ENCODE data around the gene SLC2A8. TPM values are rescaled to one million over a fixed set of nuclear protein-coding genes. Genes with fewer than 3 reads are reported as not detected.

The SLC2A8 gene
- polyA plus RNA-seq, 4 donors = 12.3 to 30.0 (median 17.0) TPM

GRCh38 chr9:127380479-127380878 lies 16.5 kb upstream of the SLC2A8 start:
- DNase-seq (ENCODE audit: low read depth in 4 of 4, low spot score in 3 of 4) = no peak

DNA sequence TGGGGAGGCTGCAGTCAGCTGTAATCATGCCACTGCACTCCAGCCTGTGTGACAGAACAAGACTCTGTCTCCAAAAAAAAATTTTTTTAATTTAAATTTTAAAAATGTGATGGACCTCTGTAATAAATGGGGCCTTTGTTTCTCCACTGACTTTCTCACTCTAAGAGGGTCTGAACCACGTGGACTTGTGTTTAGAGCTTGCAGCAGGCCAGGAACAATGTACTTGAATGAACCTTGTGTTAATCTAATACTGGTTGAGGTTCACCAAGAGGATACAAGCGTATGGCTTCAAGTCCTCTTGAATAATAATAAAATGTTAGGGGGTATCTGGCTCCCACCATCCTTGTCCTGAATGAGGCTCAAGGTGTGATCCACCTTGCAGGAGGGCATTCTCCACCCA lies 14.4 kb upstream of the SLC2A8 start:
- no peak for DNase-seq (ENCODE audit: low read depth in 4 of 4, low spot score in 3 of 4)

GRCh38 chr9:127384016-127384730 lies 12.8 kb upstream of the SLC2A8 start:
- DNase-seq (ENCODE audit: low read depth in 4 of 4, low spot score in 3 of 4) = no peak

DNA sequence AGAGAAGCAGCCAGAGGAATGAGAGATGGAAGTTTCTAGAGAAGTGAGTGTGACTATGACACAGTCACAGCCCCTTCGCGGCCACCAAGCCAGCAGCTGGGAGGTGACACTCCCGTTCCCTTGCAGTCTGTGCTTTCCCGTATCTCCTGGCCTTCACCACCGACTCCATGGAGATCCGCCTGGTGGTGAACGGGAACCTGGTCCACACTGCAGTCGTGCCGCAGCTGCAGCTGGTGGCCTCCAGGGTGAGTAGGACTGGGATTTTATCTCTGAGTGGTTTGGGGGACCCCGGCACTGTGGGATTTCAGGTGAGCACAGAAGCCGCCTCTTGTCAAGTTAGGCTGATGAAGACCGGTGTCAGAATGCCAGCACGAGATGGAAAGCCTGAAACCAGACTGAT lies 12.1 kb upstream of the SLC2A8 start:
- DNase-seq (ENCODE audit: low read depth in 4 of 4, low spot score in 3 of 4) = no peak

DNA sequence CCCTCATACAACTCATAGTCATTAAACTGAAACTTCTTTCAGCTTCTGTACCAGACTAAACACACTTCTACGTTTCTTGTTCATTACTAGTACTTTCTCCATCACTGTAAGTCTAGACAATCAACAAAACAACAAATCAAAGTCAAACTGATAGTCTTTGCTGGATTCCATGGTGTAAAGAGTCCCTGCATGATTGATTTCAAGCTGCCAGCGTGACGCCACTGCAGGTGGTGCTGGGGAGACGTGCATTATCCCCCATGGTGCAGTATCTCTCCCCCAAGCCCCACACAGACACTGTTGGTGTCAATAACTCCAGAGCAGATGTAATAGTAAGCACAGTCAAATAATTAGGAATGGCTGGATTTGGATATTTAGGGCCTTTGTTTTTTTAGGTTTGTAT lies 10.7 kb upstream of the SLC2A8 start:
- DNase-seq (ENCODE audit: low read depth in 4 of 4, low spot score in 3 of 4) = no peak

DNA sequence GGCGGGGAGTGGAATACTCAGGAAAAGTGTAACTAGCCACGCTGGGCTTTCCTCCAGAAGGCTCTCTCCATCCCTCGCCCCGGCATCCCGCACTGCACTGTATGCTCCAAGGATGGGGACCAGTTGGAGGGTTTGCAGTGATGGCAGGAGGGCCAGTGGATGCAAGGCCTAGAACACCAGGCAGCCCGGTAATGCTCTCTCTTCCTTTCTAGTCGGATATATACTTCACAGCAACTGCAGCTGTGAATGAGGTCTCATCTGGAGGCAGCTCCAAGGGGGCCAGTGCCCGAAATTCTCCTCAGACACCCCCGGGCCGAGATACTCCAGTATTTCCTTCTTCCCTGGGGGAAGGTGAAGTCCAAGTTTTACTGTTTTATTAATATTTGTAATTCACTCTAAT lies 10.0 kb upstream of the SLC2A8 start:
- no peak for DNase-seq (ENCODE audit: low read depth in 4 of 4, low spot score in 3 of 4)

DNA sequence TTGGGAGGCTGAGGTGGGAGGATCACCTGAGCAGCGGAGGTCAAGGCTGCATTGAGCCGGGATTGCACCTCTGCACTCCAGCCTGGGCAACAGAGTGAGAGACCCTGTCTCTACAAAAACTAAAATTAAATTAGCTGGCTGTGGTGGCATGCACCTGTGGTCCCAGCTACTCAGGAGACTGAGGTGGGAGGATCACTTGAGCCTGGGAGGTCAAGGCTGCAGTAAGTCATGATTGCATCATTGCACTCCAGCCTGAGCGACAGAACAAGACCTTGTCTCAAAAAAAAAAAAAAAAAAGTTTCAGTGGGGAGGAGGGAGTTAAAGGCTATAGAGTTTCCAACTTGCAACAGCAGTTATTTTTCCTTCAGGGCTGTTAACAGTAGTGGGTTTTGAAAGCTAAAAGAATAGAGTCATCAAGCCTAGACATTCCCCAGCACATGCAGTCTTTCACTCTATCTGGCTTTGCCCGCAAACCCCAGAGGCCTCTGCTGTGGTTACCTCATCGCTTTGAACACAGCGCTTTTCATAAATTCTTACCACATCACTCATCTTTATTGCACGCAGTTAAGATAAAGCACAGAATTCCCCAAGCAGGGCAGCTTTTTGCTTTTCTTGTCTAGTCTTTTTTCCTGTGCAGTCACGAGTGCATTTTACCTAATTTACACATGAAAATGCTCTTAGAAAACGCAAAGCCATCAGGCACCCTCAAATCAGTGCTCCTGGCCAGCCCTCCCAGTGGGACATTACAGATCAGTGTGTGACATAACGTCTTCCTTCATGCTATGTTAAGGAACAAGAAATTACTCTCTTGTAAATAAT lies 8.7 kb upstream of the SLC2A8 start:
- peak in 3 of 4 donors; percentile 33 to 66 (median 40) for DNase-seq (ENCODE audit: low read depth in 4 of 4, low spot score in 3 of 4)

- DNase-seq (ENCODE audit: low read depth in 4 of 4, low spot score in 3 of 4) = no peak
These were observed 8.1 kb upstream of the SLC2A8 start for GRCh38 chr9:127388856-127389238.

GRCh38 chr9:127389381-127390247 lies 7.4 kb upstream of the SLC2A8 start:
- no peak for DNase-seq (ENCODE audit: low read depth in 4 of 4, low spot score in 3 of 4)

GRCh38 chr9:127390248-127390545 lies 6.8 kb upstream of the SLC2A8 start:
- no peak for DNase-seq (ENCODE audit: low read depth in 4 of 4, low spot score in 3 of 4)

GRCh38 chr9:127390563-127390962 lies 6.4 kb upstream of the SLC2A8 start:
- no peak for DNase-seq (ENCODE audit: low read depth in 4 of 4, low spot score in 3 of 4)

- DNase-seq (ENCODE audit: low read depth in 4 of 4, low spot score in 3 of 4) = no peak
These were observed 4.8 kb upstream of the SLC2A8 start for GRCh38 chr9:127392166-127392565.

DNA sequence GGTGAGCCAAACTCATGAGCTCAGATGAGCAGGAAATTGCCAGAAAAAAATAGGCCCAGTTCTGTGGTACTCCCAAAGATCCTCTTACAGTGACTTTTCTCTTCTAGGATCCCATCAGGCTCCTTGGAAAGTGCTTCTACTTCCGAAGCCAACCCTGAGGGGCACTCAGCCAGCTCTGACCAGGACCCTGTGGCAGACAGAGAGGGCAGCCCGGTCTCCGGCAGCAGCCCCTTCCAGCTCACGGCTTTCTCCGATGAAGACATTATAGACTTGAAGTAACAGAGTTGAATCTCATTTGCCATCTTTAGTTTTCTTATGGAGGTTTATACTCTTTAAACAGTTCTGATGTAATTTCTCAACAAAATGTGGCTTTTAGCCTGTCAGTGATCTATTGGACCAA lies 4.0 kb upstream of the SLC2A8 start:
- DNase-seq (ENCODE audit: low read depth in 4 of 4, low spot score in 3 of 4) = no peak

- DNase-seq (ENCODE audit: low read depth in 4 of 4, low spot score in 3 of 4) = peak in 1 of 4 donors; percentile 14
These were observed 3.3 kb upstream of the SLC2A8 start for GRCh38 chr9:127393645-127394044.

DNA sequence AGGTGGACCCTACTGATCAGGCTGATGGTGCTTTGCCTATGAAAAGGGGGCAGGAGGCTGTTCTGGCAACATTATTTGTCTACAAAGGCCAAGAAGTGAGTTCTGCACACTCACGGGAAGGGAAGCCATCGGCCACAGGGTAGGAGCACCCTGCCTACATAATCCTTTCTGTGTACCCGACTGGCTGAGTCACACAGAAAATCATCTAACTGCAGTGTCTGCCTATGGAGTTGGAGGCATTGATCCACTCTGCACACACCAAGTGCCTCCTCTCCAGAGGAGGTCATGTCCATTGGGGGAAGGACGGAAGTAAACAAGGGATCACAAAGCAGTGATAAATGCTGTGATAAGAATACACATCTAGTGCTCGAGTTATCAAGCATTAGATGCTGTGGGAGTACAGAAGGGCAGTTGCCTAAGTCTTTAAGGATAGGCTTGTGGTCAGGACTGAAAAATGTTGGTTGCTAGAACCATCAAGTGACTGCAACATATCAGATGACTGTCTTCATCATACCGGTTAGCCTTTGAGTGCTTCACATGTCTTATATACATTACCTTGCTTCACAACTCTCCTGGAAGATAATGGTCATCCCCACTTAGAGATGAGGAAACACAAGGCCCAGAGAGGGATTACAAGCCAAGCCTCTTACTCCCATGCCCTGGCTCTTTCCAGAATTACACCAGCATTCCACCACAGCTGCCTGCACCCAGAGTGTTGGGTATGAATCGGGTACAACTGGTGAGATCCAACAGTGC lies 1.3 kb upstream of the SLC2A8 start:
- no peak for DNase-seq (ENCODE audit: low read depth in 4 of 4, low spot score in 3 of 4)

DNA sequence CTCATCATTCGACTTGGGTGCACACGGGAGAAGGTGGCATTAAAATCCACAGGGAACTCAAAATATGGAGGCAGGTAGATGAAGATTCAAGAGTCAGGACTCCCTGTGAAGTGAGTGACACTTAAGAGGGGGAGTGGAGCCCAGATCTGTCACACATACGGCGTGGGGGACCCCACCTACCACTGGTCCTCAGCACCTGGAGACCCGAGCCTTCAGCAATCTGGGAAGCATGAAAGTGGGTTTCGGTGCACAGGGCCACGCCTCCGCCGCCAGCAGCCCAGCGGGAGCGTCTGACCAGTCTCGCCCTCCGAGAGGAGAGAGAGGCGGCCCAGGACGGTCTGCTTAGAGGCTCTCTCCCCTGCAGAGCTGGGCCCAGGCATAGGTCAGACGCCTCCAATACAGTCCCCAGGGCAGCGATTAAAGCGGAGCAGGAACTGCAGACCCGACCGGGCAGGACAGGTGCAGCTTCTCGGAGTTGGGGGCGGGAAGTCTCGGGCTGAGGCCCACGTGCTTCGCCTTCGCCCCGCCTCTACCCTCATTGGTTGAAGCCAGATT lies 639 bp upstream of the SLC2A8 start:
- DNase-seq (ENCODE audit: low read depth in 4 of 4, low spot score in 3 of 4) = no peak

DNA sequence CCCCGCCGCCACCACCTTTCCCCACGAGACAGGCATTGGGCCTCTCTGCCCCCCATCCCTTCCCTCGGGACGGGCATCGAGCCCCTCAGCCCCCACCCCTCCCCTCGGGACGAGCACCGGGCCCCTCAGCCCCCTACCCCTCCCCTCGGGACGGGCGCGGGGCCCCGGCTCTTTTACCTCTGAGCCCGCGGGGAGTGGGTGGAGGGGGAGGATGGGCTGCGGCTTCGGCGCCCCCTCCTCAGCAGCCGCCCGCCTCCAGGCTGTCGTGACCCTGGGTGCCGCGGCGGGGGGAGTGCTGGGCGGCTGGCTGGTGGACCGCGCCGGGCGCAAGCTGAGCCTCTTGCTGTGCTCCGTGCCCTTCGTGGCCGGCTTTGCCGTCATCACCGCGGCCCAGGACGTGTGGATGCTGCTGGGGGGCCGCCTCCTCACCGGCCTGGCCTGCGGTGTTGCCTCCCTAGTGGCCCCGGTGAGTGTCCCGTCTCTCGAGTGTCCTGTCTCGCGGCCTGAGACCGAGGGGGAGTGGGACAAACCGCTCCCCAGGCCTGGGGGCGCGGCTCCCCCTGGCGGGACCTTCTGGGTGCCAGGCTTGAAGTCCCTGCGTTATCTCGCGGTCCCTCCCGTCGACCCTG lies 791 bp downstream of the SLC2A8 start:
- DNase-seq (ENCODE audit: low read depth in 4 of 4, low spot score in 3 of 4) = no peak

DNA sequence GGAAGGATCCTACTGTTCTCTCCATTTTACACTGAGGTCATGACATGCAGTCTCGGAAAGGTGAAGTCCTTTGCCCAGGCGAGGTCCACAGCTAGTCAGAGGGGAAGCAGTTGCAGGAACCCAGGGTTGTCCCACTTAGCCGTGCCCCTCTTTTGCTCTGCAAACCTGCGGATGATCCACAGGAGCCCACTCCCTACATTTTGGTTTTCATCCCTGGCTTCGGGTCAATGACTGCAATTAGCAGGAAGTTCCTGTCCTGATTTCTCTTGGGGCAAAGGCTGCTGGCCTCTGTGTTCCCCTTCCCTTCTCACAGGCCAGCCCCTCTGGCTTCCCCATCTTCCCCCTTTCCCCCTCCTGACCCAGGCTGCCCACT lies 1.3 kb downstream of the SLC2A8 start:
- no peak for DNase-seq (ENCODE audit: low read depth in 4 of 4, low spot score in 3 of 4)

- no peak for DNase-seq (ENCODE audit: low read depth in 4 of 4, low spot score in 3 of 4)
These were observed 1.9 kb downstream of the SLC2A8 start for GRCh38 chr9:127398715-127399400.

Measured in left renal pelvis (tissue), 4 donors.